Osteoblast (primary cell): ENCODE data around the gene MEGF11. TPM values are rescaled to one million over a fixed set of nuclear protein-coding genes. Genes with fewer than 3 reads are reported as not detected.
A peak's percentile ranks its signal among the peaks of the same experiment; 100 is the strongest.

Source experiments
- DNase-seq: peaks from one replicate; pipeline ENCODE4 v3.0.0; 2011; ENCODE audit warnings: low spot score, mixed read lengths; ENCODE audit not compliant: insufficient read length; ENCODE audit errors: missing footprints
- H2AFZ ChIP-seq: 2 replicates; pipeline ENCODE4 v1.6.0; 2011; ENCODE audit warnings: mild to moderate bottlenecking, low read length
- H3K27ac ChIP-seq: 2 replicates; pipeline ENCODE4 v1.5.1; 2011; ENCODE audit warnings: mild to moderate bottlenecking, low read depth, low read length, moderate library complexity
- H3K27me3 ChIP-seq: 2 replicates; pipeline ENCODE4 v1.6.0; 2012; ENCODE audit warnings: mild to moderate bottlenecking, control low read depth, inconsistent platforms, low read length, moderate library complexity; ENCODE audit not compliant: insufficient read depth
- H3K36me3 ChIP-seq: 2 replicates; pipeline ENCODE4 v1.5.1; 2011; ENCODE audit warnings: mild to moderate bottlenecking, low read length, control low read depth, moderate library complexity; ENCODE audit not compliant: insufficient read depth
- H3K4me1 ChIP-seq: 2 replicates; pipeline ENCODE4 v1.5.1; 2011; ENCODE audit warnings: mild to moderate bottlenecking, low read length, control low read depth, moderate library complexity; ENCODE audit not compliant: insufficient read depth
- H3K4me2 ChIP-seq: 2 replicates; pipeline ENCODE4 v1.6.0; 2011; ENCODE audit warnings: mild to moderate bottlenecking, low read length; ENCODE audit not compliant: insufficient read depth
- H3K4me3 ChIP-seq: fragments of 200-600 bp; sonication (generic); 3 replicates; pipeline ENCODE4 v1.5.1; 2012; ENCODE audit warnings: mild to moderate bottlenecking, low read length, inconsistent platforms; ENCODE audit not compliant: insufficient read depth
- H3K79me2 ChIP-seq: 2 replicates; pipeline ENCODE4 v1.6.0; 2012; ENCODE audit warnings: mild to moderate bottlenecking, low read length, control low read depth, inconsistent platforms; ENCODE audit not compliant: insufficient read depth
- H3K9me3 ChIP-seq: 2 replicates; pipeline ENCODE4 v1.5.1; 2011; ENCODE audit warnings: low read depth, low read length, control low read depth
- H4K20me1 ChIP-seq: 2 replicates; pipeline ENCODE4 v1.6.0; 2012; ENCODE audit warnings: mild to moderate bottlenecking, low read length, control low read depth; ENCODE audit not compliant: insufficient read depth
- total RNA-seq: library from RNA; depleted of rRNA; stranded (reverse); fragments of >200 nt; gene quantifications from 2 replicates; pipeline ENCODE4 v1.2.3, GENCODE V29; 2012
- TF ChIP-seq, protein P1 (sequence below): IDR thresholded peaks from 2 replicates; pipeline ENCODE4 v1.5.1; 2011; ENCODE audit warnings: mild to moderate bottlenecking, low read depth, low read length, moderate library complexity; ENCODE audit errors: extremely low read depth

The MEGF11 gene
- total RNA-seq, 1 donor, result not detected

- Histone ChIP-seq H3K79me2 (no peaks in the 10 kb centered on the region), H3K27ac (no peak overlapping the region), H4K20me1 (peaks cover 31% of the 10 kb centered on the region), H3K4me2 (peak overlapping the region; percentile 82), H3K4me3 (no peak overlapping the region), H2AFZ (no peak overlapping the region), H3K4me1 (peaks cover 36% of the 10 kb centered on the region), H3K36me3 (no peaks in the 10 kb centered on the region), H3K27me3 (no peaks in the 10 kb centered on the region), H3K9me3 (no peaks in the 10 kb centered on the region)
- DNase-seq, result no peak
- TF ChIP-seq, protein P1, sequence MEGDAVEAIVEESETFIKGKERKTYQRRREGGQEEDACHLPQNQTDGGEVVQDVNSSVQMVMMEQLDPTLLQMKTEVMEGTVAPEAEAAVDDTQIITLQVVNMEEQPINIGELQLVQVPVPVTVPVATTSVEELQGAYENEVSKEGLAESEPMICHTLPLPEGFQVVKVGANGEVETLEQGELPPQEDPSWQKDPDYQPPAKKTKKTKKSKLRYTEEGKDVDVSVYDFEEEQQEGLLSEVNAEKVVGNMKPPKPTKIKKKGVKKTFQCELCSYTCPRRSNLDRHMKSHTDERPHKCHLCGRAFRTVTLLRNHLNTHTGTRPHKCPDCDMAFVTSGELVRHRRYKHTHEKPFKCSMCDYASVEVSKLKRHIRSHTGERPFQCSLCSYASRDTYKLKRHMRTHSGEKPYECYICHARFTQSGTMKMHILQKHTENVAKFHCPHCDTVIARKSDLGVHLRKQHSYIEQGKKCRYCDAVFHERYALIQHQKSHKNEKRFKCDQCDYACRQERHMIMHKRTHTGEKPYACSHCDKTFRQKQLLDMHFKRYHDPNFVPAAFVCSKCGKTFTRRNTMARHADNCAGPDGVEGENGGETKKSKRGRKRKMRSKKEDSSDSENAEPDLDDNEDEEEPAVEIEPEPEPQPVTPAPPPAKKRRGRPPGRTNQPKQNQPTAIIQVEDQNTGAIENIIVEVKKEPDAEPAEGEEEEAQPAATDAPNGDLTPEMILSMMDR, result no peak
These were observed 336.2 kb downstream of the MEGF11 start for GRCh38 chr15:65917407-65917756.

GRCh38 chr15:65916664-65917406, 336.7 kb downstream of the MEGF11 start:
- peaks cover 36% of the 10 kb centered on the region for H3K4me1 ChIP-seq
- no peak overlapping the region for H3K27ac ChIP-seq
- H3K4me3 ChIP-seq, result peak overlapping the region; percentile 57
- peak overlapping the region; percentile 9 for H2AFZ ChIP-seq
- peaks cover 30% of the 10 kb centered on the region for H4K20me1 ChIP-seq
- H3K9me3 ChIP-seq, result no peaks in the 10 kb centered on the region
- TF ChIP-seq, protein P1, result peak; percentile 73
- no peaks in the 10 kb centered on the region for H3K79me2 ChIP-seq
- no peaks in the 10 kb centered on the region for H3K27me3 ChIP-seq
- H3K36me3 ChIP-seq, result no peaks in the 10 kb centered on the region
- H3K4me2 ChIP-seq, result peak overlapping the region; percentile 82
- DNase-seq, result peak; percentile 96

GRCh38 chr15:65916041-65916663, 337.4 kb downstream of the MEGF11 start:
- H3K4me1 ChIP-seq, result peaks cover 33% of the 10 kb centered on the region
- DNase-seq, result no peak
- TF ChIP-seq, protein P1, result no peak
- H3K79me2 ChIP-seq, result no peaks in the 10 kb centered on the region
- no peak overlapping the region for H3K27ac ChIP-seq
- no peaks in the 10 kb centered on the region for H3K27me3 ChIP-seq
- peak overlapping the region; percentile 82 for H3K4me2 ChIP-seq
- no peaks in the 10 kb centered on the region for H3K9me3 ChIP-seq
- peaks cover 25% of the 10 kb centered on the region for H4K20me1 ChIP-seq
- H3K36me3 ChIP-seq, result no peaks in the 10 kb centered on the region
- peak overlapping the region; percentile 57 for H3K4me3 ChIP-seq
- no peak overlapping the region for H2AFZ ChIP-seq
